Endothelial cell of umbilical vein (primary cell): ENCODE measurements around the gene ASB5. TPM values are rescaled to one million over a fixed set of nuclear protein-coding genes. Genes with fewer than 3 reads are reported as not detected.

ENCODE experiments used
- BruUV-seq: library from RNA; stranded (reverse); fragments of 400-500 nt; replicated peaks from 2 replicates; lab custom pipeline; 2021; lab: Mats Ljungman, UMichigan
- CTCF ChIA-PET: fragments of 300-600, 350-600 bp; sonication (Branson Sonifier 250); formaldehyde crosslinking; loops from one replicate; lab custom pipeline; 2021; ENCODE audit warnings: antibody characterized with exemption, inconsistent platforms; lab: Charles Lee
- POLR2A ChIA-PET: fragments of 300-600, 350-600 bp; sonication (Branson Sonifier 250); formaldehyde crosslinking; loops from one replicate; lab custom pipeline; 2021; ENCODE audit warnings: antibody characterized with exemption, inconsistent platforms; lab: Charles Lee
- DNase-seq: peaks from one replicate; pipeline ENCODE4 v3.0.0-alpha.2; 2011; ENCODE audit warnings: low read depth, low spot score
- FAIRE-seq: peaks from 2 replicates; lab custom pipeline; 2011; peaks lifted over from hg19 to GRCh38; lab: Jason Lieb, UNC
- H2AFZ ChIP-seq: 2 replicates; pipeline ENCODE4 v1.6.0; 2012; ENCODE audit warnings: low read depth, low read length, control low read depth, inconsistent platforms
- H3K27ac ChIP-seq: 2 replicates; pipeline ENCODE4 v1.5.1; 2011; ENCODE audit warnings: low read depth, mild to moderate bottlenecking, control low read depth, low read length, moderate library complexity; ENCODE audit not compliant: insufficient read depth
- H3K27me3 ChIP-seq, 2 experiments: 2 replicates each; pipeline versions ENCODE4 v1.6.0 to v1.6.1; 2011; ENCODE audit warnings: low read length in 2 of 2, mixed read lengths in 1 of 2; ENCODE audit not compliant: control insufficient read depth in 2 of 2, insufficient read depth in 2 of 2
- H3K36me3 ChIP-seq, 2 experiments: 2 replicates in 1 of 2; 3 replicates in 1 of 2; pipeline ENCODE4 v1.5.1; 2011; ENCODE audit warnings: low read length in 2 of 2, mild to moderate bottlenecking in 1 of 2, moderate library complexity in 1 of 2; ENCODE audit not compliant: control insufficient read depth in 2 of 2, insufficient read depth in 2 of 2; ENCODE audit errors: extremely low read depth in 1 of 2
- H3K4me1 ChIP-seq: 3 replicates; pipeline ENCODE4 v1.5.1; 2011; ENCODE audit warnings: mild to moderate bottlenecking, low read length; ENCODE audit not compliant: control insufficient read depth, insufficient read depth; ENCODE audit errors: extremely low read depth
- H3K4me2 ChIP-seq: 2 replicates; pipeline ENCODE4 v1.6.1; 2011; ENCODE audit warnings: low read length, control low read depth, mixed read lengths; ENCODE audit not compliant: insufficient read depth
- H3K4me3 ChIP-seq, 3 experiments: fragments of 200-600 bp in 1 of 3; sonication (generic), shearing (Covaris generic) in 1 of 3; replicated peaks in 1 of 3; 2 replicates each; pipeline ENCODE4 v1.5.1; 2011 to 2016; ENCODE audit warnings: control low read depth in 3 of 3, low read length in 3 of 3, mild to moderate bottlenecking in 2 of 3, inconsistent platforms in 1 of 3, low read depth in 1 of 3, moderate library complexity in 1 of 3; ENCODE audit not compliant: insufficient read depth in 1 of 3
- H3K79me2 ChIP-seq: 2 replicates; pipeline ENCODE4 v1.6.0; 2012; ENCODE audit warnings: low read length, inconsistent platforms; ENCODE audit not compliant: control insufficient read depth, insufficient read depth
- H3K9ac ChIP-seq: replicated peaks from 2 replicates; pipeline ENCODE3; 2011; ENCODE audit warnings: low read length, control low read depth; ENCODE audit not compliant: insufficient read depth; ENCODE audit errors: extremely low read depth
- H3K9me1 ChIP-seq: replicated peaks from 3 replicates; pipeline ENCODE4 v1.6.0; 2011; ENCODE audit warnings: mild to moderate bottlenecking, low read length; ENCODE audit not compliant: control insufficient read depth, insufficient read depth; ENCODE audit errors: extremely low read depth
- H3K9me3 ChIP-seq: replicated peaks from 2 replicates; pipeline ENCODE4 v1.5.1; 2012; ENCODE audit warnings: low read length, inconsistent platforms; ENCODE audit not compliant: control insufficient read depth, insufficient read depth
- H4K20me1 ChIP-seq: replicated peaks from 2 replicates; pipeline ENCODE3; 2011; ENCODE audit warnings: mild to moderate bottlenecking, low read length; ENCODE audit not compliant: control insufficient read depth, insufficient read depth; ENCODE audit errors: extremely low read depth
- EZH2 ChIP-seq: IDR thresholded peaks from 2 replicates; pipeline ENCODE4 v1.6.1; 2012; ENCODE audit warnings: borderline replicate concordance, low read depth, mild to moderate bottlenecking, moderate library complexity, low read length, inconsistent platforms; ENCODE audit not compliant: severe bottlenecking
- FOS ChIP-seq: IDR thresholded peaks from 2 replicates; pipeline ENCODE4 v1.6.1; 2011; ENCODE audit warnings: mild to moderate bottlenecking, low read length, moderate library complexity, borderline replicate concordance; ENCODE audit not compliant: insufficient read depth
- GATA2 ChIP-seq: IDR thresholded peaks from 2 replicates; pipeline ENCODE4 v1.7.0; 2011; ENCODE audit warnings: low read depth, mild to moderate bottlenecking, moderate library complexity, mixed read lengths, low read length; ENCODE audit not compliant: insufficient read length, insufficient read depth
- JUN ChIP-seq: IDR thresholded peaks from 2 replicates; pipeline ENCODE4 v1.6.1; 2011; ENCODE audit warnings: borderline replicate concordance, low read depth; ENCODE audit not compliant: insufficient read length, insufficient read depth
- MYC ChIP-seq: IDR thresholded peaks from one replicate; pipeline ENCODE4 v1.6.1; 2011; ENCODE audit warnings: mild to moderate bottlenecking, low read depth, low read length
- POLR2A ChIP-seq: IDR thresholded peaks from 2 replicates; pipeline ENCODE4 v1.6.1; 2012; ENCODE audit warnings: low read depth, mild to moderate bottlenecking, control low read depth, low read length
- POLR2AphosphoS5 ChIP-seq: IDR thresholded peaks from 2 replicates; pipeline ENCODE4 v1.6.1; 2012; ENCODE audit warnings: low read depth, mild to moderate bottlenecking, control low read depth, low read length, moderate library complexity; ENCODE audit not compliant: insufficient read depth
- dilution Hi-C: fragments of 300-500 bp; cut with MboI; formaldehyde crosslinking; loops from one replicate; pipeline ENCODE4 v1.15.0; 2019; ENCODE audit warnings: low sequenced_read_pairs; ENCODE audit not compliant: extremely low pct_ligation_motif_present
- intact Hi-C: fragments of 100-400 bp; cut with micrococcal nuclease; formaldehyde crosslinking; loops from one replicate; pipeline ENCODE4 v1.10.0; 2022
- polyA plus RNA-seq, 4 experiments: library from polyadenylated mRNA; depleted of rRNA in 3 of 4; stranded (reverse) in 3 of 4; unstranded in 1 of 4; fragments of >200 nt; gene quantifications; 2 replicates each; pipeline versions ENCODE4 v1.2.1 to v1.2.3, GENCODE V29; 2011 to 2012; ENCODE audit warnings: missing spikeins in 1 of 4
- total RNA-seq: library from RNA; stranded (reverse); gene quantifications from 2 replicates; pipeline ENCODE4 v1.2.3, GENCODE V29; 2021
- TF ChIP-seq, protein P1 (sequence below): IDR thresholded peaks from 2 replicates; pipeline ENCODE4 v1.6.1; 2011; ENCODE audit not compliant: insufficient read depth, insufficient read length
- TF ChIP-seq, protein P2 (sequence below), 2 donors: IDR thresholded peaks; 1 replicate in 1 of 2; 2 replicates in 1 of 2; pipeline ENCODE4 v1.5.1; 2011; ENCODE audit warnings: low read length in 2 of 2, mild to moderate bottlenecking in 2 of 2, moderate library complexity in 2 of 2, control low read depth in 1 of 2, inconsistent platforms in 1 of 2, low read depth in 1 of 2; ENCODE audit not compliant: insufficient read depth in 1 of 2; ENCODE audit errors: extremely low read depth in 1 of 2

Gene ASB5
- total and polyA plus RNA-seq, 2 donors (not counting 3 experiments of a cell fraction or from before 2014, with no cell fraction given), result not detected

DNA sequence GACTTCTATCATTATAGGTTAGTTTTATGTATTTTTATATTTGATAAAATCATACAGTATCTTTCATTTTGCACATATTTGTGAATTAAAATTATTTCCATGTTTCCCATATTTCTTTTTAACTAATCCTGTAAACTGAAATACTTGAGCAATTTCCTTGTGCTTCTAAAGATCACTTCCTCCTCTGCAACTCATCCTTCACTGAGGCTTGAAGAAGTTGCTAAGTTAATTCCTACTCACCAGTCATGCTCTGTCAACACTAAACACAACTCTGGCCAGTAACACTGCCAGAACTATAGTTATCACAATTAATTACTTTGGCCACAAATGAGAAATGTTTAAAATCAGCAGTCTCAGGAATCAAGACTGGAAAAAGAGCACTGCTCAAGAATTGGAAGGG is 80.4 kb downstream of the ASB5 start:
- no peaks in the 10 kb centered on the region for H3K9me3 ChIP-seq
- POLR2A ChIA-PET, result no interaction called here
- H4K20me1 ChIP-seq, result no peaks in the 10 kb centered on the region
- no peak overlapping the region for H2AFZ ChIP-seq
- no peak overlapping the region for H3K27ac ChIP-seq
- FAIRE-seq (no peak), DNase-seq (no peak)
- H3K79me2 ChIP-seq, result no peaks in the 10 kb centered on the region
- H3K4me1 ChIP-seq, result peaks cover 11% of the 10 kb centered on the region
- intact Hi-C loops (no loop called here), dilution Hi-C loops (no loop called here)
- BruUV-seq, result no TSS peak
- no peak overlapping the region for H3K4me3 ChIP-seq
- no peak overlapping the region for H3K9ac ChIP-seq
- no peak overlapping the region for H3K4me2 ChIP-seq
- TF ChIP-seq, protein P1, sequence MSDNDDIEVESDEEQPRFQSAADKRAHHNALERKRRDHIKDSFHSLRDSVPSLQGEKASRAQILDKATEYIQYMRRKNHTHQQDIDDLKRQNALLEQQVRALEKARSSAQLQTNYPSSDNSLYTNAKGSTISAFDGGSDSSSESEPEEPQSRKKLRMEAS, result no peak
- TF ChIP-seq GATA2 (no peak), POLR2AphosphoS5 (no peak), EZH2 (no peak), JUN (no peak), MYC (no peak), FOS (no peak), POLR2A (no peak)
- TF ChIP-seq, protein P2, sequence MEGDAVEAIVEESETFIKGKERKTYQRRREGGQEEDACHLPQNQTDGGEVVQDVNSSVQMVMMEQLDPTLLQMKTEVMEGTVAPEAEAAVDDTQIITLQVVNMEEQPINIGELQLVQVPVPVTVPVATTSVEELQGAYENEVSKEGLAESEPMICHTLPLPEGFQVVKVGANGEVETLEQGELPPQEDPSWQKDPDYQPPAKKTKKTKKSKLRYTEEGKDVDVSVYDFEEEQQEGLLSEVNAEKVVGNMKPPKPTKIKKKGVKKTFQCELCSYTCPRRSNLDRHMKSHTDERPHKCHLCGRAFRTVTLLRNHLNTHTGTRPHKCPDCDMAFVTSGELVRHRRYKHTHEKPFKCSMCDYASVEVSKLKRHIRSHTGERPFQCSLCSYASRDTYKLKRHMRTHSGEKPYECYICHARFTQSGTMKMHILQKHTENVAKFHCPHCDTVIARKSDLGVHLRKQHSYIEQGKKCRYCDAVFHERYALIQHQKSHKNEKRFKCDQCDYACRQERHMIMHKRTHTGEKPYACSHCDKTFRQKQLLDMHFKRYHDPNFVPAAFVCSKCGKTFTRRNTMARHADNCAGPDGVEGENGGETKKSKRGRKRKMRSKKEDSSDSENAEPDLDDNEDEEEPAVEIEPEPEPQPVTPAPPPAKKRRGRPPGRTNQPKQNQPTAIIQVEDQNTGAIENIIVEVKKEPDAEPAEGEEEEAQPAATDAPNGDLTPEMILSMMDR (IDR thresholded peaks at IDR 0.05; ENCODE audit: extremely low read depth in 1 of 2, insufficient read depth in 1 of 2, low read depth in 1 of 2, low read length in 2 of 2), result no peak
- CTCF ChIA-PET, result no interaction called here
- no peaks in the 10 kb centered on the region for H3K27me3 ChIP-seq
- H3K9me1 ChIP-seq, result no peaks in the 10 kb centered on the region
- H3K36me3 ChIP-seq, result no peaks in the 10 kb centered on the region
